Activated T-helper 1 cell treated with anti-CD3 and anti-CD28 coated beads, Interleukin-2, amount 50 U/mL, for 16 hours (primary cell): ENCODE results near the gene VWA3A.
A peak's percentile ranks its signal among the peaks of the same experiment; 100 is the strongest.
"Not testable (repeated sequence)": the region's sequence is repeated elsewhere in the genome, so short reads cannot be mapped to it uniquely, and the experiment has no call there.

ENCODE experiments used
- DNase-seq, 2 donors: peaks; one replicate each; pipeline ENCODE4 v3.0.0-alpha.2; 2020; ENCODE audit warnings: low read depth in 1 of 2, low spot score in 1 of 2

VWA3A gene, protein sequence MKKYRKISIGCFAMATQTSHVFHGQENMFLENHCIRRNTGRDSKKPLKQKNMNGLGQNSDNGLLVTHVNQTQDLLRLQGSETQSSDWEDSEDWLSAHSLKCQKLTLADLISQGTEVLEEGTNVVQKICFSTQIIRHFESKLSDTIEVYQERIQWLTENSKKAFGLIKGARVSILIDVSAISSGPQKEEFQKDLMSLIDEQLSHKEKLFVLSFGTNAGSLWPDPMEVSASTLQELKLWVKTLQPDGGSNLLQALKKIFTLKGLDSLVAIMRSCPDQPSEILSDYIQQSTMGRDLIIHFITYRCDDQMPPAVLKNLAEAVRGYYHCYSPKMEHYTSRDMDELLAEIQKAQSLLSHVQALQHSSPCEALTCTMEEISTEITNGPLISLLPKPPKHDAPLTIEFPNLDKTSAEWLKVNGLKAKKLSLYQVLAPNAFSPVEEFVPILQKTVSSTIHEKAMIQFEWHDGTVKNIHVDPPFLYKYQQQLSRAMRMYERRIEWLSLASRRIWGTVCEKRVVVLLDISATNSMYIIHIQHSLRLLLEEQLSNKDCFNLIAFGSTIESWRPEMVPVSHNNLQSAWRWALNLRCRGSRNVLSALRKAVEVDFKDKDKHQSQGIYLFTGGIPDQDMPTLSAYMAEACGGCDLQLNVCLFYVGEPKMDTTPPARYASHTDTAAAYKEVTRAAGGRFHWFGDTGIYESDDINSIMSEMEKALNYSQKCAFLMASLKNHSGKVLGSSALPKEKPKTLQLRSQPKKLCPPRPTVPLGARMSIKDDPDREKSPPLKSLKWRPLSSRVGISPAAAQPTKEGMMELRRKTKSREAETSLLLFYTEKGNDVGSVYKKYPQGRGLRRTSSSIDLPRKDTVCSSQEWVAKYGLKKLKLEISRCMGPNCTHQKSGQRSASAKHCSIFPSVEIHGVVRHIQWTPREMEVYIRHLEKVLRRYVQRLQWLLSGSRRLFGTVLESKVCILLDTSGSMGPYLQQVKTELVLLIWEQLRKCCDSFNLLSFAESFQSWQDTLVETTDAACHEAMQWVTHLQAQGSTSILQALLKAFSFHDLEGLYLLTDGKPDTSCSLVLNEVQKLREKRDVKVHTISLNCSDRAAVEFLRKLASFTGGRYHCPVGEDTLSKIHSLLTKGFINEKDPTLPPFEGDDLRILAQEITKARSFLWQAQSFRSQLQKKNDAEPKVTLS

DNA sequence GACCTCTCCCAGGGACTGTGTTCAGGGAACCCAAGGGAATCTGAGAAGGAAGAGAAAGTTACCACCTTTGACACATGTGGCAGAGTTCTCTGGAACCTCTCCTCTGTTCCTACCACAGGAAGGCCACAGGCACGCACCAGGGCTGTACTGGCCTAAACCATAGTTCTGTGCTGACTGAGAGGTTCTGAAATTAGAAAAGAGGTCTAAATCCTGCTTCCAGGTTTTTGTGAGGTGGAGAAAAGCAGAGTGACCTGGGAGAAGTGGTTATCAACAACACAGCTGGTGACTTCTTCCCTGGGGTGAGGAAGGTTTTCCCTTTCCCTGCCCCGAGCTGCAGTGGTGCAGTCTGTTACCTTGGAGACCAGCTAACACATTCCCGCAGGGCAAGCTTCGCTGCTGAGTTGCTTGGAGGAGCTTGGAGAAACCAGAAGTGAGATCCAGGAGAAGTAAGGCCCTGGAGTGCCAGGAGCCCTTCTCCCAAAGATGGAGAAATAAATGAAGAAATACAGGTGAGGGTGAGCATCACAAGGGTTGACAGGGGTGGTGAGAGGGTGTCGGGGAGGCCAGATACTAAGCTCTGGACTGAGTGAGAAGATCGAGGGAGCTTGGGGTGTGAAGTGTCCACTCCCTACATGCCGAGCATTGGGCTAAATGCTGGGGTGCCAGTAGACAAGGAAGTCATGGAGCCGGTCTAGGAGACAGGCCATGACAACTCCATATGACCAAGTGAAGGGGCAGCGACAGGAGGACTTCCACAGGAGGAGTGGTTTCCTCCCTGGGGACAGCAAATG, at the start of gene VWA3A:
Gene VWA3A, plus strand, starts transcription at position 399 of the 791 bp plus-strand sequence. Its CDS starts 97 bp downstream, at position 496.
- DNase-seq, result no peak

DNA sequence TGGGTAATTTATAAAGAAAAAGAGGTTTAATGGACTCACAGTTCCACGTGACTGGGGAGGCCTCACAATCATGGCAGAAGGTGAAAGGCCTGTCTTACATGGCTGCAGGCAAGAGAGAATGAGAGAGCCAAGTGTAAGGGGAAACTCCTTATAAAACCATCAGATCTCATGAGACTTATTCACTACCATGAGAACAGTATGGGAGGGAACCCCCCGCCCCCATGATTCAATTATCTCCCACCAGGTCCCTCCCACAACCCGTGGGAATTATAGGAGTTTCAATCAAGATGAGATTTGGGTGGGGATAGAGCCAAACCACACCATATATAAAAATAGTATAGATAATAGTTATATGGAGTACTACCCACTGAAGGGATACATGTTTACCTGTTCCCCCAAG, 48.5 kb upstream of the VWA3A start:
- DNase-seq, result not testable (repeated sequence)

DNA sequence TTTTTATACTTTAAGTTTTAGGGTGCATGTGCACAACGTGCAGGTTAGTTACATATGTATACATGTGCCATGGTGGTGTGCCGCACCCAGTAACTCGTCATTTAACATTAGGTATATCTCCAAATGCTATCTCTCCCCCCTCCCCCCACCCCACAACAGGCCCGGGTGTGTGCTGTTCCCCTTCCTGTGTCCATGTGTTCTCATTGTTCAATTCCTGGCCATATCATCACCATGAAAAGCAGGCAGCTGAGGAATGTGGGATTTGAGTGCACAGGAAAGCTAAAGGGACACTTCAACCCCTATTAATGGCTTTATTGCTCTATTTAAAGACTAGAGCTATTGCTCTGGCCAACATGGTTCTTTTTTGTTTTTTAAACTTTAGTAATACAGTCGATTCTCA, 46.5 kb upstream of the VWA3A start:
- DNase-seq, result not testable (repeated sequence)

DNA sequence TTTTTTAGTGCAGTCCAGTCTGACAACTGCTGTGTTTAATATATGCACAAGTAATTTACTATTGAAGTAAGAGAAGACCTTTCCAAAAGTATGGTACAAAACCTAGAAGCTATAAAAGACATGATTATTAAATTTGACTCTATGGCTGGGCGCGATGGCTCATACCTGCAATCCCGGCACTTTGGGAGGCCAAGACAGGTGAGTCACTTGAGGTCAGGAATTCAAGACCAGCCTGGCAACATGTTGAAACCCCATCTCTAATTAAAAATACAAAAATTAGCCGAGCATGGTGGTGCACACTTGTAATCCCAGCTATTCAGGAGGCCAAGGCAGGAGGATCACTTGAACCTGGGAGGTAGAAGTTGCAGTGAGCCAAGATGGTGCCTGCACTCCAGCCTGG, 41.4 kb upstream of the VWA3A start:
- no peak for DNase-seq

DNA sequence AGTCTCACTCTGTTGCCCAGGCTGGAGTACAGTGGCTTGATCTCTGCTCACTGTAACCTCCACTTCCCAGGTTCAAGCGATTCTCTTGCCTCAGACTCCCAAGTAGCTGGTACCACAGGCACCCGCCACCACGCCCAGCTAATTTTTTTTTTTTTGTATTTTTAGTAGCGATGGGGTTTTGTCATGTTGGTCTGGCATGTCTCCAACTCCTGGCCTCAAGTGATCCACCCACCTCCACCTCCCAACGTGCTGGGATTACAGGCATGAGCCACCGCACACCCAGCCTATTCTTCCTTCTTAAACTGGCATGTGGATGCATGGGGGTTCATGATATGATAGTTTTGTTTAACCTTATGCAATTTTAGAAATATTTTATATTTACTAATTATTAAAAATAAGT, 39.4 kb upstream of the VWA3A start:
- no peak for DNase-seq

DNA sequence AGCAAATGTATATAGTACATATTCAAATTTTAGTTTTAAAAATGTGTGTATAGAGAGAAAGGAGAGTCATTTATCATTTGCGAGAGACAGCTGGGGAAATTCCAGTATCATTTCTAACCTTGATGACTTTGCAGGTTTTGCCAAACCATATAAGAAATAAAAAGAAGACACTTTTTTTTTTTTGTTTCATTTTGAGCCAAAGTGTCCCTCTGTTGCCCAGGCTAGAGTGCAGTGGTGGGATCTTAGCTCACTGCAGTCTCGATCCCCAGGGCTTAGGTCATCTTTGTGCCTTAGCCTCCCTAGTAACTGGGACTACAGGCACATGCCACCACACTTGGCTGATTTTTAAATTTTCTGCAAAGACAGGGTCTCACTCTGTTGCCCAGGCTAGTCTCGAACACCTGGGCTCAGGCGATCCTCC, 38.4 kb upstream of the VWA3A start:
- no peak for DNase-seq

DNA sequence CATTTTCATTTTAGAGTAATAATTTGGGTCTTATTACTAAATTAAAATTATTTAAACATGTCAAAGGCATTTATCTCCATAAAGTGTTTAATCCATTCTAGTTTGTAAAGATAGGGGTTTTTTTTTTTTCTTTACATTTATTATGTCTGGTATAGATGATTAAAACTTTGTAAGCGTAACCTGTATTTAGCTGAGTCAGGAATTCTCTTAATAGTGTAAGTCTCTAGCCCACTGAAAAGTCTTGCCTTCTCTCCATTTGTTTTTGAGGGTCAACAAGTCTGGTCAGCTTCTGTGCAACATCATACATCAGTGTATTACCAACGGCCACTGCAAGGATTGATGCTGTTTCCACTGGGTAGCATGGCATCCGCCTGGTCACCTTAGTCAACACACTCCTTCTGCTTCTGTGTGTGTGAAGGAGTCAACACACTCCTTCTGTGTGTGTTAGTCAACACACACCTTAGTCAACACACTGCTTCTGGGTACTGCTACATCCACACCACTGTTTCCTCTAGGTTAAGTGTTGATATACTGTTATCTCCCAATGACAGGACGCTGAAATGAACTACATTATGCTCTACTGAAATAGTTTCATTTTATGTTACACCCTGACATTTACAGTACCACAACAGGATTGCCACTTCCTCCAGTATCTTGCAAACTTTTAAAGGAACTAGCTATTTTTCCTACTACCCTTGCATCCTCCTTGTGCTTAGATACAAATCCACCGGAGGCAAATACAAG, 37.3 kb upstream of the VWA3A start:
- DNase-seq, result no peak

DNA sequence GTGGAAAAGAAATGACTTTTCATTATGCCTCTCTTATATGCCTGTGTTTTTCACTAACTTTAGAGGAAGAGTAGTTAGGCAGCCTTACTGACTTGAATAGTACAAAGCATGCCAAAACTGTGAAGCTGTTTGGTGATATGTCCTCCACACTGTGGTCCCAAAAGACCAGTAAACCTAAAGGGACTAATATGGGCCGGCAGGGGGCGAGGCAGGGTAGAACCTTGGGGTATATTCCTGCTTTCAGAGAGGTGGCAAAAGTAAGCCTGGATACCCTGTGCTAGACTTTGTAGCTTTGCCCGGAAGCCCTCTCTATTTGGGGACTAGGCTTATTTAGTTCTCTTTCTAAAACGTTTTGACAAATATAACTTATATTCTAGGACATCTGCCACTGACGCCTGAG, 36.5 kb upstream of the VWA3A start:
- no peak for DNase-seq

DNA sequence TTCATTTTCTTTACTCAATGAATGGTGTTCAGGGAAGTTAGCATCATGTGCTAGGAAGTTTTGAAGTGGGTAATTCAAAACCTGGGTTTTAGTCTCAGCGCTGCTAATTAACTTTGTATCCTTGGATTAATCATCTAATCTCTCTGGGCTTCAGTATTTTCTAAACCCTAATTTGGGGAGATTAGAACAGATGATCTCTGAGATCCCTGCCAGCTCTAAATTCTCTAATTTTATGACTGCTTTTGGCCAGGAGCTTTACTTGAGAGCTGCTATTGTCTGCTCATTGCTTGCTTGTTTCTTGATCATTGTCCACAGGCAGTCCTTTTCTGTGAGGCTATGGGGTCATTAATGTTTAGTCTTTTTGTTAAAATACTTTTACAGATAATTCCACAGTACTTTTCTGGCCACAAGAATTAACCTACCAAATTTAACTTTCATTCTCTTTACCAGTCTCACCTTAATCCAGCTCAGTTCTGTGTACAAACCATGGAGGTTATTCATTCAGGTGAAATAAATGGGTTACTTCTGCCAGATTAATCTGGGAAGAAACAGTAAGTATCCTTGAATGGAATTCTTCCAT, 28.4 kb upstream of the VWA3A start:
- DNase-seq, result no peak

DNA sequence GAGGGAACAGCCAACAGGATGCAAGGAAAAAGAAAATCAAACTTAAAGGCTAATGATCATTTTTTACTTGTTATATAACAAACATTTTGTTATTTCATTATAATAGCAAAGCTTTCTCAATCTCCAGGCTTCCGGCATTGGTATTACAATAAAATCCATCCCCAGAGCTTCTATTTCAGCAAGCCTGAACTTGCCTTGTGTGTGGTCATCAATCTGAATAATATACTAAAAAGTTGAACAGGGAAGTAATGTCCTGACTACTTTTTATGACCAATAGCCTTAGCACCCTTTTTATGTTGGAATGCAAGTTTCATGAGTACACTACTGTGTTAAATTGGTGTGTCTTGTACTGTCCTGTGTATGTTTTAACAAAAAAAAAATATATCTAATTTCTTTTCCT, 27.1 kb upstream of the VWA3A start:
- no peak for DNase-seq

DNA sequence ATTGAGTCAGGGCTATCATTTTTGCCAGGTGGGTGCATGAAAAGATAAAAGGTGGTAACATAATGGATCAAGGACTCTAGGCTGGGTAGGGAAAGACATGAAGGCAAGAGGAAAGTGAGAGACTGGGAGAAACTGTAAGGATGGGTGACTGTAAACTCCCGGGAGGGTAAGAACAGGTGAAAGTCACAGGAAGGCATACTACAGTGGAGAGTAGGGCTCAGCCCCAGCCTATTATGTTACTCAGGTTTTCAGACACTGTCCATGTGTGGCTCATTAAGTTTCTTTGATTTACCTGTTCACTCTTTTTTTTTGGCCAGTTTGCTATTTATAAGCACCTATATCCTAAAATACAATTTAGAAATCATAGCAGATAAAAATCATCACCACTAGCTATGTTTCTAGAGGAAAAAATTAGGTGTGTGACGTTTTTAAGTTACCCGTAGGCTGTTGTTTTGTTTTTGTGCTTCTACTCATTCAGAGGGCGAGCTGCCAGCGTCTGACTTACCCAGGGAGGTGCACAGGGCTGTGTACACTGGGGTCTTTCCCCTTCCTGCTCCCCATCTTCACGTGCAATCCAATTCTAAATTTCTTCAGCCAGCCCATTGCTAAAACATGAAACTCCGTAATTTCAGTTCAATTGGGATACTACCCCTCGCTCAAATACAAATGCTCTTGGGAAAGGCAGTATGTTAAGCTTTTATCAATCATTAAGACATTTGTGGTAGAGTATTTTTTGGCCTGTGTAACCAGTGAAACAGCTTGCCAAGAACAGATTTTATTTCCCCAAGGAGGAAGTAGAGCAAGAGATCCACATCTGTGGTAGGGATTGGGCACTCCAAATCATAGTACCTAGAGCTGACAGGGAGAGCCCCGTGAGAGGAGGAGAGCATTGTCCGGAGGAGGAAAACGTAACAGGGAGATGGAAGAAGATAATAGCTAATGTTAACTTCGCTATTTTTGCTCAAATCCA, 21.7 kb upstream of the VWA3A start:
- no peak for DNase-seq

DNA sequence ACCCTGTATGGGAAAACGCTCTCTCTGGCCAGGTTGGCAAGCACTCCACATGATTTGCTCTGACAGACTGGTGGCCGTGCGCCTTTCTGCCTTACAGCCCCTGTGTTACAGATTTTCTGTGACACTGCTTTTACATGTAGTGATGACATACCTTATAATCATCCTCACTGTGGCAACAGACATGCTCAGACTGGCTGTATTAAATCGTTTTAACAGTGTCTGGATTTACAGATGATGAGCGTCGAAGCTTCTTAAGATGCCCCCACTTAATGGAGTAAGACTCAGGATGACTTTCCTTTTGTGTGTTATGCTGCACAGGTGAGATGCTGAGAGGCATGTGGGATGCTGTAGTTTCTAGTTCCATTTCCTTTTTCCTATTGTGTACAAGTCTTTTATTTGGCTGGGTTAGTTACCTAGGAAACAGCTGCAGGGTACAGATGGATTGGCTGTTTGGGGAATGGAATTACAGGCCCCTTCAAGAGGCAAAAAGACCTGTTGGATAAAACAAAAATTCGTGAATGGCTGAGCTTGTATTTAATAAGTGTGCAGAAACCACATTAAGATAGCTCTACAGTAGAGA, 20.9 kb upstream of the VWA3A start:
- DNase-seq, result no peak

DNA sequence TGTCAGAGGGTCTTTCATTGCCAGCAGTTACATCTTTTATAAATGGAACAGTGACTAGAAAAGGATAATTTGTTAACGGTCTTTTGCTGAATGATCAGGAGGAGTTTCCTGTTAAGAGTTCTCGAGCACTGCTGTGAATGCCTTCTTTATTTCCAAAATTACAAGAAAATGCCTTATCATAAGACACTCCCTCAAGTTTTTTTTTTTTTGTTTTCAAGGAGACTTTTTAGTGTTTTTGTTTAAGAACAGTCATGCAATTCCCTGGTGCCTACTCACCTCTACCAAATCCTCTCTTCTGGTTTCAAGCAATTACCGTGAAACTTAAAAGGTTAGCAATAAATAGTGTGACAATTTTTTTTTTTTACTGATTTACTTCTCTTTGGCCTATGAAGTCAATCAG, 19.0 kb upstream of the VWA3A start:
- no peak for DNase-seq

DNA sequence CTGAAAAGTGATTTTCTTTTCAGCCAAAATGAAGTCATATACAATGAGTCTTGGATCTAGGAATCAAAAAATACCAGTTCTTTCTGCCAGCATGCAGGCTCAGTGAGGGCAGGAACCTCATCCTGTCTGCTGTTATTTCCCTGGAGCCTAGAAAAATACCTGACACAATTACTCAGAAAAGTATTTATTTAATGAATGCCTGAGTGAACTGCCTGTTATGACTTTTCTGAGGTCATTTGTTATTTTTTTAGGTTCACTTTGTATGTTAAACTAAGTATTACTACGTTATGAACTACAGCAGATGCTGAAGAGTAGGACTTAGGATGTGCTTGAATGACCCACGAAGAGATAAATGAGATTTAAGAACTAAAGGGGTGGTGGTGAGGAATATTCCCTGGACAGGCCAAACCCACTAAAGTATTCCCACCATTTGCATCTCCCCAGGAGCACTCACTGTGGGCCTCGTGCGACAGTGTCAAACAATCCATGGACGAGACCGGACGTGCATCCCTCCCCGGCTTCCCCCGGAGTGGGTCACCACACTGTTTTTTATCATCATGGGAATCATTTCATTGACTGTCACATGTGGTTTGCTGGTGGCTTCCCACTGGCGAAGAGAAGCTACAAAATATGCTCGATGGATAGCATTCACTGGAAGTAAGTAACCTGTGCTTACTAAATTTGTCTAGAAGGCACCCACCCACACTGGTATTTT, 17.1 kb upstream of the VWA3A start:
- no peak for DNase-seq

DNA sequence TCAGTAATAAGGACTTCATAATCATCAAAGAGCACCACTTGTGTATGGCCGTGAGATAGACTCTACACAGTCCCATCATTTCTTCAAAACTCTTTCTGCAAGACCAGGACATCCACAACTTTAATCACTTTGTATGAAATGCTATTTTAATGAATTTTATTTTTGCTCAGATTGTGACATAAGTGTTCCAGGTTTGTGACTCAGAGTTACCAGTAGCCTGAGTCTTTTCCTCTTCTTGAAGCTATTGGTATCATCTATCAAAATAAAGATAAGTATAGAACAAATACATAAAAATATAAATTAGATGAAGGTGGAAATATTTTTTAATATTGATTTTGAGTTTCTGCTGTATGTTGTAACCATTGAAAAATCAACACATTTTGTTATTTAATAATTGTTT, 16.6 kb upstream of the VWA3A start:
- no peak for DNase-seq

DNA sequence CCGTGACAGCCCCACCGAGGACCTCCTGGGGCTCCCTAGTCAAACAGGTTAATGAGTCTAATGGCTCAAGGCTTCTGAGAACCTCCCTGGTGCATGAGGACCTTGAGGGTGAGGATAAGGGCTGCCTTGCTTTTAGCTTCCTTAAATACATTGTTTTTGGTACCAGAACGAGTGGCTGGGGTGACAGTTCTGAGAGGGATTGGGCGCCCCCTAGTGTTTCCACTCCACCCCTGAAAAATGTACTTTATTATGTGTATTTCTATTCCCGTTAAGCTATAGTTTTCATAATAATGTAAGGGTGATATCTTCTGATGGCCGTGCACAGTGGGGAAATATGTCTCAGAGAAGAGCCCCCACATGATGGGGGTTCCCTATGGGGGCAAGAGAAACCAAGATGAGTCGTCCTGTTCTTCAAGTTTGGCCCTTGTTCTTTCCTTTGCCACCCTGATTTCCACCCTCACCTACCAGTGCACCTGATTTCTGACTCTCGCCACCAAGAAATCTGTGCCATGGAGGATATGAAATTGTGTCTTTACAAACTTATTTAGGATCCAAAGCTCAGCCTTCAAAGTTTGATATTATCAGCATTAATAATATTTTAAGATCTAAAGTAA, 14.5 kb upstream of the VWA3A start:
- DNase-seq, result peak; percentile 49 to 60

DNA sequence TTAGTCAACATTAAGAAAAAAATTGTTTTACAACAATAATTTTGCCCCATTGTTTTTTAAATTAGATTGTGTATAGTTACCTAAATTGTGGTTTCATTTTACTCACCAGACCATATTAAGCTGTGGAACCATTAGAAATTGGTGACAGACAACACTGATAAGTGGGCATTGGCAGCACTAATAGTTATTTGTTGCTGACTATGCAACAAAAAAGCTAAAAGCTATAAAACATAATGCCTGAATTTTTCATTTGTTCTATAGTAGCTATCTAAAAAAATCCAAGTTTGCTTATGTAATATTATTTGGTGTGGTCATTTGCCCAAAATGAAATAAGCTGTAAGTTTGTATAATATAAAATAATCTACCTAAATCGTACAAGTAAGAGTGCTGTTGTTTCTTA, 13.7 kb upstream of the VWA3A start:
- no peak for DNase-seq
